HG03039 (cell line): ENCODE results near the gene BPIFB2.

Experiments
- ATAC-seq: cut with Tn5 transposase; IDR thresholded peaks from one replicate; pipeline ENCODE4 v1.9.1; 2021; ENCODE audit warnings: mild to moderate bottlenecking, moderate library complexity; ENCODE audit not compliant: unreplicated experiment

Gene BPIFB2

DNA sequence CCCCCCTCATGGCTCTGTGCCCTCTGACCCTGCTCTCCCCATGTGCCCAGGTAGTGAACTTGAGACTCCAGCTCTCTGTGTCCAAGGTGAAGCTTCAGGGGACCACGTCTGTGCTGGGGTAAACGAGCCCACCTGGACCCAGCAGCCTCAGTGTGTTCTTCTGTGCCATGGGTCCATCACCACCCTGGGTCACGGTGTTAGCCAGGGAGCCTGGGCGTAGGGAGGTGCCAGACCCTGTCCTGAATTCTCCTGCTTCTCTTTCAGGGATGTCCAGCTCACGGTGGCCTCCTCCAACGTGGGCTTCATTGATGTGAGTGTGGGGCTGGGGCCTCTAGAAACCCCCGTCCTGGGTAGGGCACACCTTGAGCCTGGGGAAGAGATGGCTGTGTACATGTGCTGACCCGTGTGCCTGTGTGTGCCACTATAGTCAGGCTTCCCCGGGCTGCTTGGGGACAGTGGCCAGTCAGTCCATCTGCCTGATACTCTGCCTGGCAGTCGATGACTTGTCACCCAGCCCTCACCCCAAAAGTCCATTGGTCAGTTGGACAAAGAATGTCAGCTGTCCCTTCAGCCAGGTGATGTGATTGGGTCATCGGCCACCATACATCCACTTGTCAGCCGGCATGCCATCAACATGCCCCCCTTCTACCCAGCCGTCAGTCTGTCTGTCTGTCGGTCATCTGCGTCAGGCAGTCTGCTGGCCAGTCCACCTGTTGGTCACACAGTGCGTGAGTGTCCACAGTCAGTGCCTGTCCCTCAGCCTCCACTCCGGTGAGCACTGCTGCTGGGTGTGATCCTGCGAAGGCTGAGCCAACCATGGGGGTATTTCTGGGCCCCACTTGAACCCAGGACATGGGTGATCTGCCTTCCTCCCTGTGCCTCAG, 13.0 kb downstream of the BPIFB2 start:
- ATAC-seq = no peak

DNA sequence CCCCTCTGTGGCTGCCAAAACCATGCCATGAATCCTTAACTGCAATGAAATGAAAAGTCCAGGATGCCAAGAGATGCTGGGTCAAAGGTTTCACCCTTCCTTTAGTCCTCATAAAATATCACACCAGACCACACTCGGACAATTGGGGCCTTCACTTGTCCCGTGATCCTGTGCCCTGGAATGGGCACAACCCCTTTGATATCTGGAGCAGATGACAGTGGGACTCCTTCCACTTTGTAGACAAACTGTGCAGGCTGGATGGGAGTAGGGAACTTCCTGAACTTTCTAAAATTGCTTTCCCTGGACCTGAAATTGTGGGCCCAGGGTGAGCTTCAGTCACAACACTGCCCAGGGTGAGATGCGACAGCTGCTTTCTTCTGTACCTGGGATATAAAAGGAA, 14.4 kb downstream of the BPIFB2 start:
- no peak for ATAC-seq

DNA sequence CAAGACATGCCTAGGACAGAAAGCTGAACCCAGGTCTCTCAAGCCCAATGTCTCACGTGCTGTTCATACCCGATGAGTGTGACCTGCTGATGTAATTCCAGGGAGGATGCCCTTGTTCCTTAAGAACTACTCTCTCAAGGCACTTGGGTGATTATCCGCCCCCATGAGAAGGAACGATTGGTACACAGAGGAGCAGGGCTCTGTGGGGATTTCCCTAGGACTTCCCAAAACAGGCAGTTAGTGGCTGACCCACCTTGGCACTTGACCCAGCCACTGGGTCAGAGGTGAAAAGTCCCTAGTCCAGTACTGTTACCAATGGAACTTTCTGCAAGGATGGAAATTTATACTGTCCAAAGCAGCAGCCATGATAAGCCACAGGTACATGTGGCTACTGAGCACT, 14.8 kb downstream of the BPIFB2 start:
- no peak for ATAC-seq

DNA sequence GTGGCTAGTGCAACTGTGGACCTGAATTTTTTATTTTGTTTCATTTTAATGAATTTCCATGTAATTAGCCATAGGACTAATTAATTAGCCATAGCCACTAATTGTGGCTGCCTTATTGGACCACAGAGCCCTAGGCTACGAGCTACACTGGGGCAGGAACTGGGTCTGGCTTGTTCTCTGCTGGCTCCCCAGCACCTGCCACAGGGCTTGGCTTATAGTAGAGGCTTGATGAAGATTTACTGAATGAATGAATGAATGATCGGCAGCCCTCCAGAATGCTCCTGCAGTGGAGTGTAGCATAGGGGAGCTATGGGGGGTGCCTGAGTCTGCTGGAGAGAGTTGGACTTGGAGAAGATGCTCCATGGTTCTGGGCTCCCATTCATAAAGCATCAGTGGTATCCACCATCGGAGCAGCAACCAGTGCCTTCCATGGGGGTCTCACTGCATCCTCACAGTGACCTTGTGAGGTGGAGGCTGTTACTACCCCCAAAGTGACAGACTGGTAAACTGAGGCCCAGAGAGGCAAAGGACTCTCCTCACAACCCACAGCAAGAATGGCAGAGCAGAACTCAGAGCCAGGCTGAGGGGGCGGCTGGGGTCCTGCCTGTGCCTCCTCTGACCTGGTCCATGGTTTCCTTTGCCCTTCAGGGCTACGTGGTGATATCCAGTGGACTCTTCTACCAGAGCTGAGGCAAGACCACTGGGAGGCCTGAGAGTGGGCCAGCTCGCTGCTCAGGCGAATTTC, 15.4 kb downstream of the BPIFB2 start:
- ATAC-seq = no peak

DNA sequence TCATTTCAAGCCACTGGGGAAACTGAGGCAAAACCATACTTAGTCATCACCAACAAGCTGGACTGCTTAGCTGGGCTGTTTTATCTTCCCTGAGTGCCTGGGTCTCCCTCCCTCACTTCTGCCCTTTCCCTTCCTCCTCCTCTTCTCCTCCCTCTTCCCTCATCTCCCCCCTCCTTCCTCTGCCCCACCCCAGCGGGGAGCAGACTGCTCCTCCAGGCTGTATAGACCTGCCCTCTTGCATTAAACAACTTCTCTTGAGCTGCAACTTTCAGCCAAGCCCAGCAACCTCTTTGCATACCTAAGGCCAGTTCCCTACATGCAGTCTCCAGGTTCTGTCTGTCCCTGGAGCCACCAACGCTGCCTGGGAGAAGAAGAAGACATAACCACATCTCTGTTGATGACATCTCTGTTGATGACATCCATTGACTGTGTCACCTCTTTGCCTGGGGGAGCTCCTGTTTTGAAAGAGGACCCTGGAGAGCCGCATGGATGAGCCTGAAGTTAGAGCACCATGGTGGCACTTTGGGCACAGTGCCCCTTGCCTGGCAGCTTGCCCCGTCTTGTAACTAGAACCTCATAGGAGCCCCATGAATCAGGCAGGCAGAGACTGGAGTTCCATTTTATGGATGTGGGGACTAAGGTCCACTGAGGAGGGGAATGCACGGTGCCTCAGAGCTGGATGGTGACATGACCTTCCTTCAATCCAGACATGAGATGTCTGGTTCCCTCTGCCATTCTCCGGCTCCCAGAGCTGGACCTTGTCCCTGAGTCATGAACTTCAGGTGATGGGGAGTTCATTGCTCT, 16.1 kb downstream of the BPIFB2 start:
- no peak for ATAC-seq

DNA sequence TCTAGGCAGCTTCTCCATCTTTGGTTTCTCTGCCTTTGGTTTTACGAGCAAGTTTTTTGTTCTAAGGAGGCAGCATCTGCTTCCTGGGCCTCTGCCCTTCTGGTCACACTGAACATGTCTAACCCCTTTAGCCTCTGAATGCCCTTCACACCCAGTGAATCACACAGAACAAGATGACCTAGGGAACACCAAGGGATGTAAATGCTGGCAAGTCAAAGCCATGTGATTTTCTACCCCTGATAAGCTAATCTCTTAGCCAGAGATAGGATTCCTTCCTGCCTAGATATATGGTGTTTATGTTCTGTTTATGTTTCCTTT, 16.7 kb downstream of the BPIFB2 start:
- no peak for ATAC-seq

DNA sequence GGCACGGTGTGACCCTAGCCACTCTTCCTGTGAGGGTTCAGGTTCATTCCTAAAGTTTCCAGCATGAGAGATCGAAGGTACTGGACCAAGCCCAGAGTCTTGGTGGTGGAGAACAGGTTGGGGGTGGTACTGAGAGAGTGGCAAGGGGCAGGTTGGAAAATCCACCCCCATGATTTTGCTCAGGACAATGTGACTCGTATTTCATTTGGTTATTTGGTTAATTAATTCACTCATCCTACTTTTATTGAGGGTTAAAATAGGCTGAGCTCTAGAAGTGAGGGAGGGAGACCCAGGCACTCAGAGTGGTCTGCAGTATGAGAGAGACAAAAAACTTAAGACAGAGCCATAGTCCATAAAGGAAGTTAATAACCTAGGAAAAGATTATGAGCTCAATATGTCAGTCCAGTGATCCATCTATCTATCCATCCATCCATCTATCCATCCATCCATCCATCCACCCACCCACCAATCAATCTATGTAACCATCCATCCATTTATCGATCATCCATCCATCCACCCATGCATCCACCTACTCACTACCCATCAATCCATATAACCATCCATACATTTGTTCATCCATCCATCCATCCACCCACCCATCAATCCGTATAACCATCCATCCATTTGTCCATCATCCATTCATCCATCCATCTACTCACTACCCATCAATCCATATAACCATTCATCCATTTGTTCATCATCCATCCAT, 17.3 kb downstream of the BPIFB2 start:
- ATAC-seq = no peak

DNA sequence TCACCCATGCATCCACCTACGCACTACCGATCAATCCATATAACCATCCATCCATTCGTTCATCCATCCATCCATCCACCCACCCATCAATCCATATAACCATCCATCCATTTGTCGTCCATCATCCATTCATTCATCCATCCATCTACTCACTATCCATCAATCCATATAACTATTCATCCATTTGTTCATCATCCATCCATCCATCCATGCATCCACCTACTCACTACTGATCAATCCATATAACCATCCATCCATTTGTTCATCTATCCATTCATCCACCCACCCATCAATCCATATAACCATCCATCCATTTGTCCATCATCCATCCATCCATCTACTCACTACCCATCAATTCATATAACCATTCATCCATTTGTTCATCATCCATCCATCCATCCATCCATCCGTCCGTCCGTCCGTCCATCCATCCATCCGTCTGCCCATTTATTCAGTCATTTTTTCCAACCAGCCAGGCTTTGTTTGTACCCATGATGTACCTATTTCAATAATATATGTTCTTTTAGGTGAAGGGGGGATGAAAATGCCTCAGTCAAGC, 17.9 kb downstream of the BPIFB2 start:
- ATAC-seq = no peak

DNA sequence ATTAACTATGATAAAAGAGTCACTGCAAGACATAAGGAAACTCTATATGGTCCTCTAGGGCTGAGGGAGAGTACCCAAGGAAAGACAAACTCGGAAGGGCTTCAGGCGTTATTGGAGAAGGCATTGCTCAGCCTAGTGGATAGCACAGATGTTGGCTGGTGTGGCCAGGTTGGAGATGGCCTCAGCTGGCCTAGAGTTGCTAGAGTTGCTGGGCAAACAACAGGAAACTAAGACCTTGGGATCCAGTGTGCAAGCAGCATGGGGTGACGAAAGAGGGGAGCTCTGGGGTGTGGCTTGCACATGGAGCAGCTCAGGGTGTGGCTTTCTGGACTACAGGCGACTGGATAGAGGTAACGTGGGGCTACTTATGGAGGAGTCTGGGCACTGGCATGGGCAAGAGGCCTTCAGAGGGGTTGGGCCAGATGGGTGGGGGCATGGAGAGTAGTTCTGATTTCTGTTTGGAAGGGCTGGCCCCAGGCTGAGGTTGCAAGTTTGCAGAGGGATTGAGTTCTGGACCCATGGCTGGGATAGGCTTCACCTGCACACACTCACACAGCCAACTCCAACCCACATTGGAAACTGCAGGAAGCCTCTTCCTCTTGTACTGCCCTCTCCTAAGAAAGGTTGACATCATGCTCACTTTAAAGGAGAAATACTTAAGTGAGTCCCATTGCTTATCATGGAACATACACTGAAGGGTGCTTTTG, 18.7 kb downstream of the BPIFB2 start:
- no peak for ATAC-seq

DNA sequence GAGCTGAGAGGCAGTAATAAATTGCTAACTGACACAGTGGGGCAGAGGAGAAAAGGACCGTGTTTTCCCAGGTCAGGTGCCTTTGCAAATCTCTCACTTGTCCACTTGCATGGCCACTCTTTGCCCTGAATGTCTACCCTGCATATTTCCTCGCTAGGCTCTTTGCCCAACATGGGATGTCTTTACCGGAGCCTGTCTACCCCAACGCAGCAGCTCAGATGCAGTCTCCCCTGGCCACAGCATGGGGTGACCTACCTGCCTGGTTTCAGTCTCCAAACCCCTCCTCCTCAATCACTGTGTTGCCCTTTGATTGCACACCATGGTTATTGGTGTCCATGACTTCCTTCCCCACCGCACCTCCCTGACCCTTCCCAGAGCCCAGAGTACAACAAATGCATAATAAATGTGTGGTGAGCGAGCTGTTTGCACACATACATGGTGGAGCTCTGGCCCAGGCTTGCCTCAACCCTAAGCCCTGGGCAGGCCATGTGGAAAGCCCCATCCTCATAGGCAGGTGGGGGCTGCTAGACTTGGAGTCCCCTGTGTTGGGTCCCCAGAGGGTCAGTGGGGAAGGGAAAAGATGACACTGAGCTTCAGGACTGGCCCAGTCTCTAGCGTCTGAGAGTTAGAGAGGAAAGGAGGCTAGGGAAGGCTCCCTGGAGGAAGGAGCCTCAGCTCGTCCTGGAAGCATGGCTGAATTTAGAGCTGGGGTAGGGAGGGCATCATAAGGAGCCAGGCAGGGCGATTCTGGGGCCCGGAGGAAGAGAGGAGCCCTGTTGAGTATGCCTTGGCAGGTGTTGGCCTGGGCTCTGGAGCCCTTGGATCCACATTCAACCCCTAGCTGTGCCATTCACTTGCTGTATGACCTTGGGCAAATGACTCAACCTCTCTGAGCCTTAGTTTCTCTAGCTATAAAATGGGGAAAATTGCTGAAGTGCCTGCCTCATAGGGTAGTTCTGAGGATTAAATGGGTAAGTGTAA, 19.6 kb downstream of the BPIFB2 start:
- no peak for ATAC-seq

DNA sequence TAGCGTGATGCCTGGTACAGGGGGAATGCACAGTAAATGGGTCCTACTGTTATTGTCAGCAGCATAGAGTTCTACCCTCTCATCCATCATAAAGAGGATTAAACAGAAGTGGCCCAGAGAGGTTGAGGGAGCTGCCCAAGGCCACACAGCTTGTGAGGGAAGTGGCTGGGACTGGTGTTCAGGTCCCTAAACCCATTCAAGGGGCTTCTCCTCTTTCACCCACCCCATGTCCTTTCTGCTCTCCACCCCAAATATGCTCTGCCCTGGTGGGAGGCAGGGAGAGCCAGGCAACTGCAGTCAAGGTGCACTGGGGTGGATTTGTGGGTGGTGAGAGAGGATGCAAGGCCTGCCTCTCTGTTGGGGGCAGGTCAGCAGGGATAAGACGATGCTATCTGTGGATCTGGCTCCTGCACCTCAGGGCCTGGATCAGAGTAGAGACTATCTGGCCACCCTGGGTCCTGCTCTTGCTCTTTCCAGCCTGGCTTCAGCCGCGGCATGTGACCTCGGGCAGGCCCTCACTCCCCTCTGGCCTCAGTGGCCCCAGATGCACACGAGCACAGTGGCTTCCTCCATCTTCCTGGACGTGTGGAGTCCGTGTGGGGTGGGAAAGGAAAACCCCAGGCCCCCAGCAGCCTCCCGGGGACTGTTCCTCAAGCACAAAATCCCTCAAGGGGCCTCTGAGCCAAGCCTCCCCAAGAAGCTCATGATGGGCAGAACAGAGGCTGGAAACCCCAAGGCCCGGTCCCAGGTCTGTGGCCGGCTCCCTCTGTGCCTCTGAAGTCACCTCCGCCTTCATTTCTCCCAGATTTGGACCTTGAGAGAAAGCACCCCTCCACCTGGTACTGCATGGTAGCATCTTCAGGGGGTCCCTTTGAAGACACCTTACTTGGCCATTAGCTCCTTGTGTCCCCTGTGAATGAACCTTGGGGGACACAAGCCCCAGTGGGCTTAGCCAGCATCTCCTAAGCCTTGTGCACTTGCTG, 20.6 kb downstream of the BPIFB2 start:
- no peak for ATAC-seq

DNA sequence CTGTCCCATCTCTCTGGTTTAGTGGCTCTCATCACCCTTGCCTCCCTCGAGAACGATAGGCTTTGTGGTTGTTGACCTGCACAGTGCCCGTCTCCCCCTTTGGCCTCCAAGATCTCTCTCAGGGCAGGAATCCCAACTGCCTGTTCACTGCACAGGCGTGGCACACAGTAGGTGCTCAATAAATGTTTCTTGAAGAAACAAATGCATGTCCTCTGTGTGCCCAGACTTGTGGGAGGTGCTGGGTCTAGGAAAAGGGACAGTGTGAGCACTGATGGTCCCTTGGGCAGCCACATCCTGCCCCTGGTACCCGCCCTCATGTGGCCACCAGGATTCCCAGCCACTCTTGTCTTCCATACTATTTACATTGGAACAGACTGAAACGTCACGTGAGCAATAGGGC, 21.4 kb downstream of the BPIFB2 start:
- no peak for ATAC-seq

DNA sequence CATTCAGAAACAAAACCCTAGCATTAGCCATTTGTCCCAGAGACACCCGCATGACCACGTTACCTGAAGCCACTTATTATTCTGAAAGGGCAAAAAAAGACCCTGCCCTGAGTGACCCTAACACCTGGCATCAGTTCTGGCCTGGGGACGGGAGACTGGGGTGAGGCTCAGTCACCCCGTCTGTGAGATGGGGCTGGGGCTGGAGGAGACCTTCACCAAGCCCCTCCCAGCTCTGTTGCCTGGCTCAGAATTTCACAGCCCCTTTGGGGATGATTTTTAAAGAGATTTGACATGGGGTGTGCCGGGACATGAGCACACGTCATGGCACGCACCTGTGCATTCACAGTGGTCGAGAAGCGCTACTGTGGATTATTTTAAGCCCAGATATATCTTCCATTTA, 22.6 kb downstream of the BPIFB2 start:
- no peak for ATAC-seq

DNA sequence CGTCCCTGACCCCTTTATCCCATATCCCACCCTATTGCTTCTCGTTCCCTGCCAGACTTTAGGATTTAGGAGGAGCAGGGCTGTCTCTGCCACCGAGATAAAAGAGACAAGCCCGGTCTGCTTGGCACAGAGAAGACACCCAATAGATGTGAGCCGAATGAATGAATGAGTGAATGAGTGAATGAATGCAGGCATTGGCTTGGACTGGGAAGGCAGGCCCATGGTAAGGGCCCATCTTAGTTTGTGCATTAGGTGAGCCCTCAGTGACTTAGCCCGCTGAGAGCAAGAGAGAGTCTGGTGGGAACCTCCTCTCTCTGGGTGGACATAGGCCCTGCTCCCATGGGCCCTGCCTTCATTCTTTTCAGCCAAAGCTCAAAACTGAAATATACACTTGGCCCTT, 23.1 kb downstream of the BPIFB2 start:
- ATAC-seq = no peak

DNA sequence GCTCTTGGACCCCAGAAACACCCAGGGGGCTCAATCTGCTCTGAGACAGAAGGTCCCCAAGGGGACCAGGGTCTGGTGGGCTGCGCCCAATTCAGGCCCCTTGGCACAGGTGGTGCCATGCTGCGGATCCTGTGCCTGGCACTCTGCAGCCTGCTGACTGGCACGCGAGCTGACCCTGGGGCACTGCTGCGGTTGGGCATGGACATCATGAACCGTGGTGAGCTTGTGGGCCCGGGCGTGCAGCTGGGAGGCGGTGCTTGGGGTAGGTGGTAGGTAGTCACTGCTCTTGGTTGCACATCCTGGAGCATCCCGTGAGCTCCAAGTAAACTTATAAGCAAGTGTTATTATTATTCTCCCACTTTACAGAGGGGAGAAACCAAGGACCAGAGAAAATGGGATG, 24.0 kb downstream of the BPIFB2 start, which contains the start of gene BPIFB6:
Gene BPIFB6 (plus strand): TSS at position 118 of the 400 bp plus-strand sequence. CDS start 0 bp downstream, at position 118.
- ATAC-seq = no peak

DNA sequence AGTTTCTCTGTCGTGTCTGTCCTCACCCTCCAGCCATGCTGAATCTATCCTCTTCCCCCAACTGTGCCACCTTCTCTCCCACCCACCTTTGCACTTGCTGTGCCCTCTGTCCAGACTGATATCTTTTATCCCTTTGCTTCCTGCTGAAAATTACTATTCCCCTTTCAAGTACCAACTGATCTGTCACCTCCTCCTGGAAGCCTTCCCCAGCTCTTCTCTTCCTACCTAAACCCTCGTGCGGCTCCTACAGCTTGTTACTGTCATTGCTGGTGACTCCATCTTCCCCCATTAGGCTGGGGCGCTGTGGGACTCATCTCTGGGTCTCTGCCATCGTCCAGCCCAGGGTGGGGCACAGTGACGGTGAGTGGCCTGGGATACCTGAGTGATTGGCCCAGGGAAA, 25.1 kb downstream of the BPIFB2 start:
- no peak for ATAC-seq

DNA sequence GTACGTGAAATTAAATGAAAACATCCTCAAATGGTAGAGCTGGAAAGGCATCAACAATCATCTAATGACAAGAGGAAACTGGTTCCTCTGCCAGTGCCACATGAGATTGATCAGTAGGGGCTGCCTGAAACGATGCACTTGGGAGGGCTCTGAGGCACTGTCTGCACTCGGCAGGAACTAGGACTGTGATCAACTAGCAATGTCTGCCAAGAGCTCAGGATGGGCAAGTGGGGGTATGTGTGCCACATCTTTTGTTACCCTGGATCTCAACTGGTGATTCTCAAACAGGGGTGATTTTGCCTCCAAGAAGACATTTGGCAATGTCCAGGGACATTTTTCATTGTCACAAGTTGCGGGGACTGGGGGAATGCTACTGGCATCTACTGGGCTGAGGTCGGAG, 25.9 kb downstream of the BPIFB2 start:
- ATAC-seq = no peak

DNA sequence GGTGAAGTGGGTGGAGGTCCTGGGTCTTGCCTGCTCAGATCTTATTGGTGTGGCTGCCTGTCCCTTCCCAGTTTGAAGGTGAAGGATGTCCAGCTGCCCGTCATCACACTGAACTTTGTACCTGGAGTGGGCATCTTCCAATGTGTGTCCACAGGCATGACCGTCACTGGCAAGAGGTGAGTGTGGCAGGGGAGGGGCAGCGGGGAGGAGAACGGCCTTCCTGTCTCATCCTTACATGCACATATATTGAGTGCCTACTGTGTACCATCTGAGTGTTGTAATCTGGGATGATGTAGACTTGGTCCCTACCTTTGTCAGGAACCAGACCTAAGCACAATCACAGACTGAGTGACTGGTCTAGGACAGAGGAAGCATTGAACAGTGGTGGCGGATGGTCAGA, 26.6 kb downstream of the BPIFB2 start:
- ATAC-seq = no peak
